VCaP (cell line): ENCODE measurements around the gene KLF11.

Source experiments
- H3K27ac ChIP-seq: fragments of 450-650 bp; 2 replicates; pipeline ENCODE4 v1.5.1; 2017
- CTCF ChIP-seq: fragments of 450-650 bp; conservative IDR thresholded peaks from 2 replicates; pipeline ENCODE4 v1.5.1; 2017; ENCODE audit warnings: mild to moderate bottlenecking, moderate library complexity

Gene KLF11

GRCh38 chr2:10035633-10036032 lies 7.7 kb upstream of the KLF11 start:
- no peak for TF ChIP-seq CTCF
- H3K27ac ChIP-seq = no peak overlapping the region

- TF ChIP-seq CTCF = peak; percentile 25
- no peak overlapping the region for H3K27ac ChIP-seq
Observed at GRCh38 chr2:10036095-10036884, 7.1 kb upstream of the KLF11 start.

GRCh38 chr2:10038123-10038522 lies 5.2 kb upstream of the KLF11 start:
- no peak overlapping the region for H3K27ac ChIP-seq
- TF ChIP-seq CTCF = no peak

- no peak for TF ChIP-seq CTCF
- no peak overlapping the region for H3K27ac ChIP-seq
Observed at GRCh38 chr2:10038716-10039115, 4.6 kb upstream of the KLF11 start.

GRCh38 chr2:10039658-10040410 lies 3.5 kb upstream of the KLF11 start:
- TF ChIP-seq CTCF = no peak
- H3K27ac ChIP-seq = no peak overlapping the region

GRCh38 chr2:10041711-10042110 lies 1.6 kb upstream of the KLF11 start:
- no peak for TF ChIP-seq CTCF
- no peak overlapping the region for H3K27ac ChIP-seq

- no peak for TF ChIP-seq CTCF
- no peak overlapping the region for H3K27ac ChIP-seq
Observed at GRCh38 chr2:10042301-10043161, 819 bp upstream of the KLF11 start.
